Measurements from ENCODE around the gene ACVRL1. TPM values are rescaled to one million over a fixed set of nuclear protein-coding genes. Genes with fewer than 3 reads are reported as not detected.

Gene ACVRL1
- total and polyA plus RNA-seq, 7 donors, result 12.5 to 113 (median 64.0) TPM

GRCh38 chr12:51872689-51872981 is 34.7 kb upstream of the ACVRL1 start:
- intact Hi-C loops (cut with DNase I), result no loop called here
- no peak overlapping the region for H3K4me3 ChIP-seq
- no peak overlapping the region for H3K27ac ChIP-seq
- H3K36me3 ChIP-seq, result no peaks in the 10 kb centered on the region
- DNase-seq, result no peak
- H3K27me3 ChIP-seq, result peaks cover 16 to 40% (median 25%) of the 10 kb centered on the region in 3 donors
- H3K4me1 ChIP-seq, result peaks cover 0 to 11% (median 11%) of the 10 kb centered on the region in 4 donors
- no peak for TF ChIP-seq EP300 (IDR thresholded peaks at IDR 0.05)
- TF ChIP-seq POLR2AphosphoS5 (IDR thresholded peaks at IDR 0.05), result no peak
- no peak for TF ChIP-seq POLR2A (IDR thresholded peaks at IDR 0.05)
- TF ChIP-seq CTCF (IDR thresholded peaks at IDR 0.05), result no peak
- 91 to 96% methylated on average over 3 of the region's 3 CpGs for WGBS, 2 donors
- H3K9me3 ChIP-seq, result no peaks in the 10 kb centered on the region

GRCh38 chr12:51873251-51873994 is 33.9 kb upstream of the ACVRL1 start:
- H3K4me1 ChIP-seq, result peaks cover 0 to 11% (median 11%) of the 10 kb centered on the region in 4 donors
- WGBS, 2 donors, result 82 to 90% methylated on average over 8 of the region's 8 CpGs
- intact Hi-C loops (cut with DNase I), result no loop called here
- TF ChIP-seq POLR2AphosphoS5 (IDR thresholded peaks at IDR 0.05) (no peak), EP300 (IDR thresholded peaks at IDR 0.05) (no peak), CTCF (IDR thresholded peaks at IDR 0.05) (no peak)
- H3K4me3 ChIP-seq, result no peak overlapping the region
- no peaks in the 10 kb centered on the region for H3K9me3 ChIP-seq
- H3K27ac ChIP-seq, result no peak overlapping the region
- no peaks in the 10 kb centered on the region for H3K36me3 ChIP-seq
- DNase-seq, result no peak
- H3K27me3 ChIP-seq, result peaks cover 15 to 33% (median 18%) of the 10 kb centered on the region in 3 donors

GRCh38 chr12:51874000-51874399 is 33.3 kb upstream of the ACVRL1 start:
- Histone ChIP-seq H3K9me3 (no peaks in the 10 kb centered on the region), H3K4me1 (peaks cover 0 to 7% (median 7%) of the 10 kb centered on the region in 4 donors), H3K36me3 (no peaks in the 10 kb centered on the region), H3K27ac (no peak overlapping the region), H3K4me3 (no peak overlapping the region), H3K27me3 (peaks cover 10 to 27% (median 12%) of the 10 kb centered on the region in 3 donors)
- no peak for TF ChIP-seq POLR2A (IDR thresholded peaks at IDR 0.05)
- no peak for TF ChIP-seq EP300 (IDR thresholded peaks at IDR 0.05)
- no peak for TF ChIP-seq CTCF (IDR thresholded peaks at IDR 0.05)
- no peak for TF ChIP-seq POLR2AphosphoS5 (IDR thresholded peaks at IDR 0.05)
- intact Hi-C loops (cut with DNase I), result no loop called here
- no peak for DNase-seq
- WGBS, 2 donors, result 74 to 75% methylated on average over 8 of the region's 8 CpGs

- WGBS, 2 donors, result 87 to 93% methylated on average over 4 of the region's 4 CpGs
- no peak overlapping the region for H3K4me3 ChIP-seq
- DNase-seq, result no peak
These were observed 32.8 kb upstream of the ACVRL1 start for GRCh38 chr12:51874486-51874885.

More at GRCh38 chr12:51874486-51874885, 32.8 kb upstream of the ACVRL1 start:
- H3K4me1 ChIP-seq, result peaks cover 0 to 2% (median 2%) of the 10 kb centered on the region in 4 donors
- no peaks in the 10 kb centered on the region for H3K9me3 ChIP-seq
- H3K27ac ChIP-seq, result no peak overlapping the region
- H3K27me3 ChIP-seq, result peaks cover 5 to 22% (median 7%) of the 10 kb centered on the region in 3 donors
- no peaks in the 10 kb centered on the region for H3K36me3 ChIP-seq
- TF ChIP-seq CTCF (IDR thresholded peaks at IDR 0.05) (no peak), EP300 (IDR thresholded peaks at IDR 0.05) (no peak), POLR2A (IDR thresholded peaks at IDR 0.05) (no peak), POLR2AphosphoS5 (IDR thresholded peaks at IDR 0.05) (no peak)
- intact Hi-C loops (cut with DNase I), result no loop called here
